GM12892 (cell line): Measurements from ENCODE around the gene TEX22.

Experiments
- POLR2A ChIP-seq: IDR thresholded peaks from 2 replicates; pipeline ENCODE4 v1.6.1; 2011; ENCODE audit warnings: low read depth, low read length, control low read depth
- POLR2AphosphoS5 ChIP-seq: IDR thresholded peaks from 2 replicates; pipeline ENCODE4 v1.6.1; 2011; ENCODE audit warnings: low read depth, low read length, control low read depth

DNA sequence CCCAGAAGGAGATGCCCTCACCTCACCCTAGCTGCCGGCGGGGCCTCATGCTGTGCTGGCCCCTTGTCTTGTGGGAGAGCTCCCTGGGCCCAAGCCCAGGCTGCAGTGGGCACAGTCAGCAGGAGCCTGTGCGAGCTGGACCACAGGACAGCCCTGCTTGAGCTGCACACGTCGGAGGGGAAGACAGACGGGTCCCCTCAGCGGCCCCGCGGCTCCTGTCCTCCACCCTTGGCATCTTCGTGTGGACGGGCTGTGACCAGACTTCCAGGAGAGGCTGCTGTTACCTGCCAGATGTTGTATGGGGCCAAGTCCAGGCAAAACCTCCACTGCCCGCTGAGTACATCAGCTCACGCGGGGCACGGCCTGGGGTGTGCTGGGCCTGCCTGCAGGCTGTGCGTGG, 9.4 kb upstream of the TEX22 start:
- TF ChIP-seq POLR2A (no peak), POLR2AphosphoS5 (no peak)
